Smooth muscle cell of the brain vasculature (primary cell): ENCODE data around the gene GNG7.
"Not testable (repeated sequence)": the region's sequence is repeated elsewhere in the genome, so short reads cannot be mapped to it uniquely, and the experiment has no call there.

ENCODE experiments used
- DNase-seq: peaks from one replicate; pipeline ENCODE4 v3.0.0-alpha.2; 2012; ENCODE audit warnings: low read depth, low spot score

The GNG7 gene

DNA sequence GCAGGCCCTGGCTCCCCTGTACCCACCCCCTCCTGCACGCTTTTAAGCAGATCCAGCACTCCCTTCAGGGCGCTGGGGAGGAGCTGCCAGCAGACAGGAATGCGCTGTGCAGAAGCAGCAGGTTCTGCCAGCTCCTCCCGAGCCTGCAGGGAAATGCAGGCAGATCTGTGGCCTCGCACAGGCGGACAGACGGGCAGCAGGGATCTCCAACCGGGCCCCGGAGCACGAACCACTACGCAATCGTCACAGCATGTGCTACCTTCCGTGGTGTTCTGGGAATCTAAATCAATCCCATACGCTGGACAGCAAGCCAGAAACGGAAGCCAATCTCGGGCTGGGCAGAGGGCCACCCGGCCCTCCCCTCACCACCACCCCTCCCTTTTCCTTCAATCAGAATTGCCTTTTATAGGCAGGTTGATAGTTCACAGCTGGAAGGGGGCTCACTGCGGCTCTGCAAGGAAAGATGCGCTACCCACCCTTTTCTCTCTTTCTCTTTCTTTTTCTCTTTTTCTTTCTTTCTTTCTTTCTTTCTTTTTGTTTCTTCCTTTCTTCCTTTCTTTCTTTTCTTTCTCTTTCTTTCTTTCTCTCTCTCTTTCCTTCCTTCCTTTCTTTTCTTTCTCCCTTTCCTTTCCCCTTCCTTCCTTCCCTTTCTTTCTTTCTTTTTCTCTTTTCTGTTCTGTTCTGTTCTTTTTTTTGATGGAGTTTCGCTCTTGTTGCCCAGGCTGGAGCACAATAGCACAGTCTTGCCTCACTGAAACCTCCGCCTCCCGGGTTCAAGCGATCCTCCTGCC is 99.9 kb downstream of the GNG7 start:
- DNase-seq: peak; percentile 79

DNA sequence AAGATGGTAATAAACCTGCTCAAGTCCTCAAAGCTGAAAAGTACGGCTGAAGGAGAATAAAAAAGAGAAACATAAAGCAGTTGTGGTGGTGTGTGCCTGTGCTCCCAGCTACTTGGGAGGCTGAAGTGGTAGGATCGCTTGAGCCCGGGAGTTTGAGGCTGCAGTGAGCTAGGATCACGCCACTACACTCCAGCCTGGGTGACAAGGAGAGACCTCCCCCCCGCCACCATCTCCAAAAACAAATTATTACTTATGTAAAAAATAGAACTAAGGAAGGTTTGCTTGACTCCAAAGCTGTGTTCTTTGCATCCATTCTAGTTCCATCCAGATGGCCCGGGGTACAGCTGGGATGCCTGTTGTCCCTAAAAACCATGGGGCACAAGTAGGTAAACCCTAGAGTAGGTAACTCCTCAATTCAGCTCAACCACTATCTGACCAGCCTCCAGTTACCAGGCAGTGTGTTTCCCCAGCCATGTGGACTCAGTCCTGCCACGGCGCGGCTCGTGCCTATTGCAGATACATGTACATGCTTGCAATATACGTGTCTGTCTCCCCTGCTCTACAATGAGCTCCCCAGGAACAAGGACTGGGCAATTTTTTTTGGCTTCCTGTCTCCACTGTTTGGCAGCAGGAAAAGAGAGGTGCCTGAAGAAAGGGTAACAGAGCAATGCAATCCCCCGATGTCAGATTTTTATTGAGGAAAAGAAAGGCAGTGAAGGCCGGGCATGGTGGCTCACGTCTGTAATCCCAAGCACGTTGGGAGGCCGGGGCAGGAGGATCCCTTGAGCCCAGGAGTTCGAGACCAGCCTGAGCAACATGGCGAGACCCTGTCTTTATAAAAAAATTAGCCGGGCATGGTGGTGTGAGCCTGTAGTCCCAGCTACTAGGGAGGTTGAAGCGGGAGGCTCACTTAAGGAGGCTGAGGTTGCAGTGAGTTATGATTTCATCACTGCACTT is 101.3 kb downstream of the GNG7 start:
- DNase-seq: no peak

DNA sequence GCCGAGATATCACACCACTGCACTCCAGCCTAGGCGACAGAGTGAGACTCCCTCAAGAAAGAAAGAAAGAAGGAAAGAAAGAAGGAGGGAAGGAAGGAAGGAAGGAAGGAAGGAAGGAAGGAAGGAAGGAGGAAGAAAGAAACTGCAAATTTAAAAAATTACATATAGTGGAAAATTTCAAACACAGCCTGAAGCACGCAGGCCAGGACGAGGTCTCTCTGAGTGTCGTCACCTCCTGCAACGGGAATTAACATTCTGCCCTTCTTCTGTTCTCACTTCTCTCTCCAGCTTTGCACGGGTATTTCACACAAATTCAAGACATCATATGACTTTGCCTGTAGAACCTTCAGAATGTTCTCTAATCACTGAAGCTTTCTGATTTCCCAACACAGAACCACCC is 108.2 kb downstream of the GNG7 start:
- DNase-seq: no peak

DNA sequence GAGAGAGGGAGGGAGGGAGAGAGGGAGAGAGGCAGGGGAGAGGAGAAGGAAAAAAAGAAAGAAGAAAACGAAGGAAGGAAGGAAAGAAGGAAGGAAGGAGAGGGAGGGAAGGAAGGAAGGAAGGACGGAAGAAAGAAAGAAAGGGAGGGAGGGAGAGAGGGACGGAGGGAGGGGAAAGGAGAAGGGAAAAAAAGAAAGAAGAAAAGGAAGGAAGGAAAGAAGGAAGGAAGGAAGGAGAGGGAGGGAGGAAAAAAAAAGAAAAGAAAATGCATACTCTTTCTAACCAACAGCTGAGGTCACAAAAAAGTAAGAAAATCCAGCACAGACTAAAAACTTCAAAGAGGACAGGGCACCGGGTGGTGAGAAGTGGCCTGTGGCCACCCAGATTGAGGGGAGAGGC is 109.7 kb downstream of the GNG7 start:
- no peak for DNase-seq

DNA sequence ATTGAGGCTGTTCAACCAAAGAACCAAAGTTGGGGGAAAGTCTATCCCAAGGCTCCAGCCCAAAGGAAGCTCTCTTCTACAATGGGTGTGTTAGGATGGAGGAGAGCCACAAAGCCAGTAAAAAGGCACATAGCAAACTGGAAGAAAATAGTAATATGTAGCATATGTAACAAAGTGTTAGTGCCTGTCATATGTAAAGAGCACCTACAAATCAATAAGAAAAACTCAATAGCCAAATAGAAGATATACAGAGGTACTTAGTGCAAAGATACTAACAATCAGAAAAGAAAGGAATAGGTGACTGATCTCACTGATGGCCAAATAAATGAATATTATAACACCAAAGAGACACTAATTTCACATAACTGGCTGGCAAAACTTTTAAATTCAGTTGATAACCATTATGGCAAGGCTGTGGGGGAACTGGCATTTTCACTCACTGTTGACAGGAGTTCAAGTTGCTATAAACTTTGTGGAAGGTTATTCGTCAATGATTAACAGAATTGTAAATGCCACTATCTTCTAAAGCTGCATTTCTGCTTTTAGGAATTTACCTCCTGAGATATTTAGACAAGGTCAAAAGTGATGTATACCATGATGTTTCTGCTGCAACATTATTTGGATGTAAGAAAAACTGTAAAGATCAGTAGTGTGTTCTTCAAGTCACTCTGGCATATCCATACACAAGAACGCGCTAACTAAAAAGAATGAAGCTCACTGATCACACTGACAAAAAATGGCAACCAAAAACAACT is 110.8 kb downstream of the GNG7 start:
- no peak for DNase-seq

DNA sequence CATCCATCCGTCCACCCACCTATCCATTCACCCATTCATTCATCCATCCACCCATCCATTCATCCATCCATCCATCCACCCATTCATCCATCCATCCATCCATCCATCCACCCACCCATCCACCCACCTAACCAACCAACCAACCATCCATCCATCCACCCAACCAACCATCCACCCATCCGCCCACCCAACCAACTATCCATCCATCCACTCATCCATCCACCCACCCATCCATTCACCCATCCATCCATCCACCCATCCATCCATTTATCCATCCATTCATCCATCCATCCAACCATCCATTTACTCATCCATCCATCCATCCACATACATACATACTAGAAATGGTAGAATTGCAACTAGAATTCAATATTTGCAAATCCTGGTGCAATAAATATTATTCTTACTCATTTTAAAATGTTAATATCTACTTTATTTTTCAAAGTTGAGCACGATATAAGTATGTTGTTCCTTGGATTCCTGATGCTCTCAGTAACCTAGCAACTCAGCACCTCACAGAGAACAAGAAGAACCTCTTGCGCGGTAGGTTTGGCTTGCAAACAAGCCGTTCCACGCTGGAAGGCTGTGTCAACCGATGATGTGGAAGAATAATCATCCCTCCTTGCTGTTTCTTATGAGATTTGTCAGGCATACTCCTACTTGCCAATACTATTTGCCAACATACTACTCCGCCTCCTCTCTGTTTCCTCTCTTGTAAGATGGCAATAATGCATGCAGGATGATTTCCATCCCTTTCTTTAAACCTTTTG is 111.7 kb downstream of the GNG7 start:
- no peak for DNase-seq

DNA sequence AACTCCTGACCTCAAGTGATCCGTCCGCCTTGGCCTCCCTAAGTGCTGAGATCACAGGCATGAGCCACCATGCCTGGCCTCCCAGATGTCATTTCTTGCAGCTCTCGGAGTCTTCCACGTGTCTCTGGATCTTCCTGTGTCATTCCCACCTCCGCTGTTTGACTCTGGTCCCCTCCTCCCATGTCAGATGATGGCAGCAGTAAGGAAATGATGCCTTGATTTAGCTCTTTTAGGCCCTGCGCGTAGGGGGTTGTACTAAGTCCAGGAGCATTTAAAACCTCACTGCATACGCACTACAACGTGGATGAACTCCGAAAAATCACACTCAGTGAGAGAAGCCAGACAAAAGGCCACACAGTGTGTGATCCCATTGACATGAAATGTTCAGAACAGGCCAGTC is 113.1 kb downstream of the GNG7 start:
- no peak for DNase-seq

DNA sequence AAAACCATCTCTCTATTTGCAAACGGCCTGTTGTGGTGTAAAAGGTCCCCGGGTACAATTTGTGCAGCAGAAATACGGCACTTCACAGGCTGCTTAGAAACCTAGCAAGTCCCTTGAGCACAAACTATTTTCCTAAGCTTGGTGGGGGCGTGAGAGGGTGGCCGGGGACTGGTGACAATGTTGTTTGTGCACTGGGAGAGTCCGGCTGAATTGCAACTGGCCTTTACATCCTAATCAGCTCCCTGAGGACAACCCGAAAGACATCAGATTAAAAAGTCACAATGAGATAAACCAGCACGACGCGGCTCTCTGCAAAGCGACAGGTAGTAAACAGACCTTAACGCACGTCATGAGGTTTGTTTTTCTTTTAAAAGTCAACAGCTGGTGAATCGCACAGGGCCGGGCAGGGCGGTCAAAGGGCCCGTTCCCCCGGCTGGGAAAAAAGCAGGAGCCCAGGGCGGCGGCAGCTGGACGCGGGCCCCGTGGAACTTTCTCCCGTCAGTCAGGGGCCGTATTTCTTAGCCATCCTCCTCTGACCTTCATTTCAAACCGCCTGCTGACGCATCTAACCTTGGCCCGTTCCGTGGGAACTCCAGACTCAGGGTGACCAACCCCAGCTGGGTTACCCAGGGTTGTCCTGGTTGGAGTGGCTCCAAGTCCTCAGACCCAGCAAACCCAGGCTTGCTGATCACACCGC is 114.3 kb downstream of the GNG7 start:
- DNase-seq: no peak

DNA sequence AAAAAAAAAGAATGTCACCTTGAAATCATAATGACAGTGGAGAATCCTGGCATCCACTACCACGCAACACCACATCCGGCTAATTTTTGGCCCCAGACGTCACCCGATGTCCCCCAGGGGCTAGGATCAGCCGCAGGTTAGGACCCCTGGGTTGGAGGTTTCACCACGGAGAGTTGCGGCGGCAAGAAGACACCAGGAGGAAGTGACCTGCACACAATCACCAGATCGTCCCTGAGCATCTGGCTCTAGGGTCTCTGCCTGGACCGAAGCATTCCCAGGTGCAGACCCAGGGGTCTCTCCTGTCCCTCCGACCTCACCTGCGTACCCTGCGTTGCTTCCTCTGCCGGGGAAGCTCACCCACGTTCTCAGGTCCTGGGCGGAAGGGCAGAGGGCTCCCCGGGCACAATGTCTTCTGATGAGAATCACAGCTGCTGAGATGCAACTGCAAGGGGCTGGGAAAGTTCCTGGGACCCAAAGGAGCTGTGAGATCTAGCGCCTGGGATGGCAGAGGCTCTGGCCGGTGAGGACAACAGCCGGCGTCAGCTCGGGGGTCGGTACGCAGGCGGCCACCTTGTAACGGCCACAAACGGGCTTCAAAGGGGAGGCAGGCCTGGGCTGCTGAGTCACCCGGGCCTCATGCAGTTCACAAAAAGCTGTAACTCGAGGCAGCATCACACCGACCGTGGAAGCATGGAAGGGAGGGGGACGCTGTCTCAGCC is 115.3 kb downstream of the GNG7 start:
- DNase-seq: no peak

DNA sequence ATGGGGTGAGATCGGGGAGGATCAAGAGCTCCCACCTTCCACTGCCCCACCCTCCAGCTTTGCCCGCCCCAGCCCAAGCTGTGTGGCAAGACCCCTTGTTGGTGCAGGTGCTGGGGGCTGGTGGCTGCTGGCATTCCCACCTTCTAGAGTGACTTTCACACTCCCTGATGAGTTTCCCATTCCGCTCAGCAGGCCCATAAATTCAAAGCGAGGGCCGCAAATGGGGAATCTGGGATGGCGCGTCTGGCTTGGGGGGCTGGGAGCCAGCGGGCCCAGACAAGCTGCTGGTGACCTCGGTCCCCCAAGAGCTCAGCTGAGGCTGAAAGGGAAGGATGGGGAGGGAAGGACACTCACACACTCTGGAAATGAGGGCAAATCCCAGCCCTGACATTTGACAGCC is 116.3 kb downstream of the GNG7 start:
- no peak for DNase-seq

DNA sequence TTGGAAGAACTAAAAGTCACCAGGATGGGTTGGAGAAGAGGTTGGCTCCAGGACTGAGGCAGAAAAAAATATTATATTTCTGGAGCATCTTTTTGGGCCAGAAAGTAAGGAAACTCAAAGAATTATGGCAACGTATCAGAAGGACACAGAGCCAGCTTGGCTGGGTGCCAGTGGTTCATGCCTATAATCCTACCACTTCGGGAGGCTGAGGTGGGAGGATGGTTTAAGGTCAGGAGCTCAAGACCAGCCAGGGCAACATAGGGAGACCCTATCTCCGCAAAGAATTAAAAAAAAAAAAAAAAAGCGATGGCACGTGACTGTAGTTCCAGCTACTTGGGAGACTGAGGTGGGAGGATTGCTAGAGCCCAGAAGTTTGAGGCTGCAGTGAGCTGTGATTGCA is 118.5 kb downstream of the GNG7 start:
- no peak for DNase-seq

DNA sequence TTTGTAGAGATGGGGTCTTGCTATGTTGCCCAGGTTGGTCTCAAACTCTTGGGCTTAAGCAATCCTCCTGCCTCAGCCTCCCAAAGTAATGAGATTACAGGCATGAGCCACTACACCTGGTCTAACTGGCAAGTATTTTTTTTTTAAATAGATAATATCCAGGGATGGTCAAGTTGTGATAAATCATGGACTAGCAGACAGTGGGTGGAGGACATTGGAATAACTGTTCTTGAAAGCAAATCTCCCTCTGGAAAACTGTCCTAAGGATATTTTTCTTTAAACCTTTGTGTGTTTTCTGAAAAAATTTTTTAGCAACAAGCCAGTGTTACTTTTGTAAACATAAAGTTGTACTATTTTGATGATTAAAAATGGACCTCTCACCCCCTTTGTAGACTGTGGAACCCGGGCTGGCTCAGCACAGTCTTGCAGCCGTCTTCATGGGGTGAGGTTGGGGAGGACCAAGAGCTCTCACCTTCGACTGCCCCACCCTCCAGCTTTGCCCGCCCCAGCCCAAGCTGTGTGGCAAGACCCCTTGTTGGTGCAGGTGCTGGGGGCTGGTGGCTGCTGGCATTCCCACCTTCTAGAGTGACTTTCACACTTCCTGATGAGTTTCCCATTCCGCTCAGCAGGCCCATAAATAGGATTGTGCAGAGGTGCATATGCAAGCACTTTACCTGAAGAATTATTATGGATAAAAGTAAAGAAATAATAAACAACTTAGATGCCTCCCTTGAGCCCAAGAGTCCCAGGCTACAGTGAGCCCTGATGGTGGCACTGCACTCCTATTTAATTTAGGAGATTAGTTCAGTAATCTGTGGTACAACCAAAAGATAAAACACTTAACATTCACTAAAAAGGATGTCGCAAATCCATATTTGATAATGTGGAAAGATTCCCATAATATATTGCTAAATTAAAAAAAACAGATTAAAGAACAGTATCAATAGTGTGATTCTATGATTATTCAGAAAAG is 119.2 kb downstream of the GNG7 start:
- no peak for DNase-seq

DNA sequence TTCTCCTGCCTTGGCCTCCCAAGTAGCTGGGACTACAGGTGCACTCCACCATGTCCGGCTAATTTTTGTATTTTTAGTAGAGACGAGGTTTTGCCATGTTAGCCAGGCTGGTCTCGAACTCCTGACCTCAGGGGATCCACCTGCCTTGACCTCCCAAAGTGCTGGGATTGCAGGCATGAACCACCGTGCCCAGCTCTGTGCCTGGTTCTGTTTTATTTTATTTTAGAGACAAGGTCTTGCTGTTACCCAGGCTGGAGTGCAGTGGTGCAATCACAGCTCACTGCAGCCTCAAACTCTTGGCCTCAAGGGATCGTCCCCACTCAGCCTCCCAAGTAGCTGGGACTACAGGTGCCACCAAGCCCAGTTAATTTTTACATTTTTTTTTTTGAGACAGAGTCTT is 122.1 kb downstream of the GNG7 start:
- not testable (repeated sequence) for DNase-seq

DNA sequence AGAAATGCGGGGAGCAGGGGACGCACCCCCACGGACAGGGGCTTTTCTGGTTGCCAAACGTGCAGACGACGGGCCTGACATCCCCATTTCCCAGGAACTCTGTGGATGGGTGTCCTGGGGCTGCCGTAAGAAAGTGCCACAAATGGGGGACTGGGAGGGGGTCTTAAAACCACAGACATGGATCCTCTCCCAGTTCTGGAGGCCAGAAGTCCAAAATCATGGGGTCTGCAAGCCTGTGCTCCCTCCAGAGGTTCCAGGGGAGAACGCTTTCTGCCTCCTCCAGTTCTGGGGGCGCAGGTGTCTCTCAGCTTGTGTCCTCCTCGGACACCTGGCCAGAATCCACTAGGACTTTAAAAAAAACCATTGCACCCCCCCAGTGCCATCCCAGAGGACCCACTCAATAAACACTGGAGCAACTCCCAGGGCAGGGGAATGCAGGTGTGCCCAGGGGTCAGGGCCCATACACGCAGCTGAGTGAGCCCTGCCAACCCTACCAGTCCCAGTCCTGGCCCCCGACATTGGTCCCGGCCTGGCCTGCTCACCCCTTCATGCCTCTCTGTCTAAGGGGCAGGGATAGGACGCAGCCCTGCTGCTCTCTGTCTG is 122.7 kb downstream of the GNG7 start:
- no peak for DNase-seq

DNA sequence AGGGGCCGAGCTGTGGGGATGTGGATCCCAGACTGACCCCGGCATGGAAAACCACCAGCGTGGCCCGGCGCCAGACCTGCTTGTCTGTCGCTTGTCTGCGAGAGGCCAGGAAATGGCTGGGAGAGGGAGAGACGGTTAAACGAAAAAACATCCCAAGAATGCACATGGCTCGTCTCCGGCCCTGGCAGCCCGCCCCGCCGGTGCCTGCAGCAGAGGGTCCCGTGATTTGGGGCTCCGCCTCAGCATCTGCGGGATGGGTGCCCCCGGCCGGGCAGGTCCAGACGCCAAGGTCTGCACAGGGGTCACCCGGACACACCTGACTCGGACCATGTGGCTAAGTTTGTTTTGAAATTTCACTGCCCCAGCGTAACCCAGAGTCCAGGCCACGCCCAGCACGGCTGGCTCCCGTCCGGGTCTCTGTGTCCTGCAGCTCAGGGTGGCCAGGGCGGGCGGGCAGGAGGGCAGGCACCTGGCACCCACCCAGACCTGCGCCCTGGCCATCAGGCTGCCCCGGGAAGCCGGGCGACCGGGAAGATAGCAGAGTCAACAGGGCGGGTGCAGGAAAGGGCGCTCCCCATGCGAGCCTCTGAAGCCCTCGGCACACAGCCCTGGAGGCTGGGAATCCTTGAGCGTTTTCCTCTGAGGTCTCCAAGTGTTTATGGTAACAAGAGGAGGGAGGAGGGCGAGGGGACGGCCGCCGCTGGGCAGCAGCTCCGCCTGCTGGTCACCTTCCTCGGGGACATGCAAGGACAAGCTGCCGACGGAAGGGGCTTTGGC is 123.4 kb downstream of the GNG7 start:
- peak; percentile 79 for DNase-seq

DNA sequence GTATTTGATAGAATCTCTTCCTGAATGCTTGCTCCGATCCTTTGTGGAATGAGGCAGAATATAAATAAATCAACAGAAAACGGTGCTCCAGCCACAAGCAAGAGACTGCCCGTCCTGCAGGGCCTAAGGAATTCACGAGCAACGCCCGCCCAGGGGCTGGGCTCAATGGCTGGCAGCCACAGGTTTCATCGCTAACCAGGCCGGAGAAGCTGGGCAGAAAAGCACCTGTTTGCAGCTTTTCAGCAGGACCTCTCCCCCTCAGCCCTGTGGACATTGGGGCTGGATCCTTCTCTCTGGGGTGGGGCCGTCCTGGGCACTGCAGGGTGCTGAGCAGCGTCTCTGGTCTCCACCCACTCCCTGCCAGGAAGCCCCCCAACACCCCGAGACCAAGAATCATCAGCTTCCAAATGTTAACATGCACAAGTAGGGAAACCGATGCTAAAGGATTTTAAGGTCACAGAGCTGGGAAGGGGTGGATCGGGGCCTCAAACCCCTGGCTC is 124.1 kb downstream of the GNG7 start:
- no peak for DNase-seq

DNA sequence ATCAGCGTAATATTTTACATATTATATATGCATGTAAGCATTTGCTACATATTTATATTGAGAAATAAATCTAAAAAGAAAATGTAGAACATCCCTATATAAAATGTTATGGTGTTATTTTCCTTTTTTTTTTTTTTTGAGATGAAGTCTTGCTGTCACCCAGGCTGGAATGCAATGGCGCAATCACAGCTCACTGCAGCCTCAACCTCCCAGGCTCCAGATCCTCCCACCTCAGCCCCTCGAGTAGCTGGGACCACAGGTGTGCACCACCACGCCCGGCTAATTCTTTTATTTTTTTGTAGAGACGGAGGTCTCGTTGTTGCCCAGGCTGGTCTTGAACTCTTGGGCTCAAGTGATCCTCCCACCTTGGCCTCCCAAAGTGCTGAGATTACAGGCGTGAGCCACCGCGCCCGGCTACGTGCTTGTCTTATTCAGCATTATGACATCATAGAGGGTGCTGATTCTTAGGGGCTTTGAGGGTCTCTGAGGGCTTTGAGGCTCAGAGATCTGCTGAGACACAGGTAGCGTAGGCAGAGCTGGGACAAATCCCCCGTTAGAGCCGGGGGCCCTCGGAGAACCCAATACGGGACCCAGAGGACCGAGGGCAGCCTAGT is 124.7 kb downstream of the GNG7 start:
- no peak for DNase-seq
